HG02981 (cell line): ENCODE data around the gene RPN1.

Experiments used
- ATAC-seq: cut with Tn5 transposase; IDR thresholded peaks from one replicate; pipeline ENCODE4 v1.9.1; 2021; ENCODE audit warnings: mild to moderate bottlenecking, moderate library complexity; ENCODE audit not compliant: unreplicated experiment

Gene RPN1

DNA sequence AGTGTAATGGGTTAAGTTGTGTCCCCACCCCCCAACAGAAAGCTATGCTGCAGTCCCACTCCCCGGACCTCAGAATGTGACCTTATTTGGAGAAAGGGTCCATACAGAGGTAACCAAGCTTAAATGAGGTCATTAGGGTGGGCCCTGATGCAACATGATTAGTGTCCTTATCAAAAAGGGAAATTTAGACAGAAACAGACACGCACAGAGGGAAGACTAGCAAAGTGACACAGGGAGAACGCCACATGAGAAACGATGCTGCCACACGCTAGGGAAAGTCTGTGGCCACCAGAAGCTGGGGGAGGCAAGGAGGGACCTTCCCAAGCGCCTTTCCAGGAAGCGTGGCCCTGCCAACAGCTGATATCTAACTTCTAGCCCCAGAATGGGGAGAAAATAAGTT lies 65.4 kb downstream of the RPN1 start:
- ATAC-seq = no peak

DNA sequence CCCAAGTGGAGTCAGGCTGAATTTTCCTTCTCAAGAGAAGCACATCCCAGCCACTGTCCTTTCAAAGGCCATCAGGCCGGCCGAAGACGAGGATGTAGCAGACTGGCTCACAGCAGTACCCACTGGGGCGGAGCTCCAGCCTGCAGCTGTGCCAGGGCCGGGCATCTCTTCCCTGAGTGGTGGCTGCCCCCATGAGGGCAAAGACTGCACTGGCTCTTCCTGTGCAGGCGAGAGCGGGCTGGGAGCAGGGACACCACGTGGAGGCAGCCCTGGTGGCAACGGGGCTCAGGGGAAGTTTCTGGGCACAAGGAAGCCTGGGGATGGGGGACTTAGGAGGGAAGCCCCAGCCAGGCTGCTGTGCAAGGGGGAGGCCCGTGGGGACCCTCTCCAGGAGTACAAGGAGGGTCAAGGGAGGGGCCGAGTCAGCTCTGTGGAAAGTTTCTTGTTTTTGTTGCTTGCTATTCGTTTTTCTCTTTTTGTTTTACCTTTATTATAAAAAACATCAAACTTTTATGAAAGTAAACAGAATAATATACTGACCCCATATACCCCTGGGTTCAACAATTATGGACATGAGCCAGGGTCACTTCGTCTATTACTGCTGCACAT lies 66.1 kb downstream of the RPN1 start:
- no peak for ATAC-seq

DNA sequence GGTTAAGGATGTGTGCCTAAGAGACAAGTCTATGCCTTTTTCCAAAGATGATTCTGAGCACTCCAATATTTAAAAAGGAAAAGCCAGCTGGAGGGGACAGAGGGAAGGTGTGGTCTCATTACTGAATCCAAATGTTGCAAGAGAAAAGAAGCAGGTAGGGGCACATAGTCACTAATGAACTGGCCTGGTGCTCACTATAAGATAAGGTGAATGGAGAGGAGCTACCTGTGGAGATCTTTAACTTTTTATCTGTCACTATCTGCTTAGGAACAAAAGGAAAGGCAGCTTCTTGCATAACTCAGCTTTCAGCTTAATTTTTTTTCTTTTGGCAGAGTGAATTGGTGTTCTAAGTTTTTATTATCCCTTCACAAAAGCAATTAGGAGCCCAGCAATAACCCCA lies 69.1 kb downstream of the RPN1 start:
- ATAC-seq = no peak

DNA sequence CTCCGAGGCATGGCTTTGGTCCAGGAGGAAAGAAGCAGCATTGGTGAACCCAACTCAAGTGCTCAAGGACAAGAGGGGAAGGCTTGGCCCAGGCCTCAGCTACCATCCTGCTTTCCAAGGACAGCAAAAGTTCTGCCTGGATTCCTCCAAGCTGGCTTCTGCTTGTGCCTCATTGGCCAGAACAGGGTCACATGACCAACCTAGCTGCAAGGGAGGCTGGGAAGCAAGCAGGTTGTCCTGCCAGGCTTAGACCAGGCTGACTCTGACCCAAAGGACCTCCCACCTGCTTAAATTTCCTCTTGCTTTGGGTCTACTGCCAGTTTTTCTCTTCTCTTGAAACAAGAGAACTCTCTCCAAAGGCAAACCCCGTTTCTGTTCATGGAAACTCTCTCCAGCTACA lies 70.7 kb downstream of the RPN1 start:
- ATAC-seq = no peak

DNA sequence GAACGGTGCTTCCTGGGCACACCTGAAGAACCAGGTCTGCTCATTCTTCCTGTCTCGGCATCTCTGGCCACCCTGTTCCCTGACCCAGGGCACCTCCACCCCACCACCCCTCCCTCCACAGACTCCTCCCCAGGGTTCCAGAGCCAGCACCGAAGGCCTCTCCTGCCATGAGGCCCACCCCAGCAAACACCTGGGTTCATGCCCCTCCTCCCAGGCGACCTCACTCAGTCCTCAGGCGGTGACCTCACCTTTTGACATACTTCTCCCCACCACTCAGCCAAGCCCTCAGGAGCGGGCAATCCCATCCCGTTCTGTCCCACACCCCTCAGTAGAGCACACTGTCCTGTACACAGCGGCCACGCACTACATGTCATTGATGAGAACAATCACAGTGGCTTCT lies 72.3 kb downstream of the RPN1 start:
- ATAC-seq = no peak

DNA sequence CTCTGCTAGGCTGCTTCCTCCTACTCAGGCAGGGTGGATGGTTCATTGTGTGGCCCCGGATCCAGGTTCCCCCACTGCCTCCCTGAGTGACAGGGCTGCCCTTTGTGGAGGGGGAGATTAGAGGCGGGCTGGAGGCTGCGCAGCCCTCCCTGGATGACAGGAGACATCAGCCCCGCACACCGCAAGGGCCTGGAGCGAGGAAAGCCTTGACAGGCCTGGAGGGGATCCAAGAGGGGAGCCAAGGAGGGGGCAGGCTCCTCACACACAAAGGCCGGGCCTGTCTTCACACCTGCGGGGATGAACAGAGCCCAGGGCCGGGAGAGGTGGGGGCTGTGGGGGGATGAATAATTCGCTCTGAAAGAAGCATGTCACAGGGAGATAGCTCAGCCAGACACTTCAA lies 72.9 kb downstream of the RPN1 start:
- ATAC-seq = no peak

DNA sequence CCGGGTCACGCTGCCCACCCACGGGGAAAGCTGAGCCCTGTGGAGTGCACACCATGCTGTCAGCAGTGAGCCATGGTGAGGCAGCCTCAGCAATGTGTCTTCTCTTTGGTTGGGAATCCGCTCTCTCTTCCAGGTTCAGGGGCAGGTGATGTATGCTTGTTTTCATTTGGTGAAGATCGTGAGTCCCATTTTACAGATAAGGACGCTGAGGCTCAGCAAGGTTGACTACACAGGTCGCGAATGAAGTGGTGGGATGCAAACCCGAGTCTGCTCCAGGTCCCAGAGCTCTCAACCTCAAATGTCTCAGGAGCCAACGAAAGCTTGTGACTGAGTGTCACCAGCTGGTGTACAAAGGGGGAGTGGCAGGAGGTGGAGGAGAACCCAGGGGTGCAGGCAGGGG lies 74.3 kb downstream of the RPN1 start:
- ATAC-seq = no peak

DNA sequence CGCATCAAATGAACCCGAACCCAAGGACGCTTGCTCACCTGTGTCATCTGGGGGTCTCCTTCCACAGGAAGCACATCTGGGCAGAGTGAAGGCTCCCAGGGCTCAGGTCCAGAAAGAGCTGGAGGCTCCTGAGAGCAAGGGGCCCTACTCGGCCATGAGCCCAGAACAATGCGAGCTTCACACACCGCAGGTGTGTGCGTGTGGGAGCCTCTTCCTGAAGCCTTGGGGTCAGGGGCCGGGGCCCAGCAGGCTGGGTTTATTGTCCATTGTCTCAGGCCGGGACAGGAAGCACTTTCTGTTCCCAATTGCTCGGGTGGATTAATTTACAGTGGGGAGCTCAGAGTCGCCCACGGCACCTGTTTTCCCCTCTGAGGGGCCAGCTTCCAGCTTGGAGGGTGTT lies 74.8 kb downstream of the RPN1 start:
- ATAC-seq = no peak

DNA sequence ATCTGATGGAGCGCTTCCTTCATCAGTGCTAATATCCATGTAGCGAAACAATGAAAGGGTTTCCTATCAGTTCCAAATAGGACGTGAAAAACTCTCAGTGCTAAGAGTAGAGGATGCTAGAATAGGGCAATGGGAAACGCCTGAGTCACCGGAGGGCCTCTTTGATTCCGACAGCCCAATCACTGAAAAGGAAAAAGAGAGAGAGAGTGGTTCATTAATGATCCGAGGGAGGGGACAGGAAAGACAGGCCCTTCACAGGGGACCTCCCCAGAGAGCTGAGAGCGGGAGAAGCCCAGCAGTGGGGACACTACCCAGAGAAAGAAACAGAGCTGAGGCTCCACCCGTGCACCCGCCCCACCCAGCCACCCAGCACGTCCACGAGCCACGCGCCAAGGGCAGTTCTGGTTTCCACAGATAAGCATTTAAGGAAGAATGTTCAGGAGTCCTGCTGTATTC lies 76.9 kb downstream of the RPN1 start:
- ATAC-seq = no peak

DNA sequence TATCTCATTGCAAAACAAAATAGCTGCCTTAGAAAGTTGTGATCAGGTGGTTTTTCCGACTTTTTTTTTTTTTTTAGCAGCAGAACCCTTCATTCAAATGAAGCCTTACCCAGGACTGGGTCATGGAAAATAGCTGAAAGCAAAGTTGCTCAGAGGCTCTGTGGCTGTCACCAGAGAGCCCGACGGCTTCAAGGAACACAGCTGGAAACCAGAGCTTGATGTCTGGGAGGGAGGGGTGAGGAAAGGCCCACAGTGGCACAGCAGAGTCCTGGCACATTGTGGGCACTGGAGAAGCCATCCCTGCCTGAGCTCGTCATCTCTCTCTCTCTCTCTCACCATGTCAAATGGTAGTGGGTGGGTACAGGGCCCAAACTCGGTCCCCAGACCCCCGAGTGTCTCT lies 77.5 kb downstream of the RPN1 start:
- no peak for ATAC-seq

DNA sequence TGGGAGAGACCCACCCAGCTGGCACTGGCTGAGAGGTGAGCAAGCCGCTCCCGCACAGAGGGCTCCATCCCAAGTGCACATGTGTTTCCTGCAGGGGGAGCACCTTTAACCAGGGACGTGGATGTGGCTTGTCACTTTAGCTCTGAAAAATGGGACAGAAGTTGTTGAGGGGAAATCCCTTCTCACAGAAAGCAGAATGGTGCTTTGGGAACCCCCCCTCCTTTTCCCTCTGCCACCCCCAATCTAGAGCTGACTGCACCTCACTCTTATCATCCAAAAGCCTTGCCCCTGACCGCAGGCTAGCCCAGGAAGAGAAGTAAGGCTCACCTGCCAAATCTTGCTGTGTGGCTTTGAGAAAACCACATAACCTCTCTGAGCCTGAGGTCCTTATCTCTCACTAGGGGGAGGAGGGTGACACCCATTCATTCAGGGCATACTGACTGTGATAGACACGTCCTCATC lies 77.9 kb downstream of the RPN1 start:
- no peak for ATAC-seq

DNA sequence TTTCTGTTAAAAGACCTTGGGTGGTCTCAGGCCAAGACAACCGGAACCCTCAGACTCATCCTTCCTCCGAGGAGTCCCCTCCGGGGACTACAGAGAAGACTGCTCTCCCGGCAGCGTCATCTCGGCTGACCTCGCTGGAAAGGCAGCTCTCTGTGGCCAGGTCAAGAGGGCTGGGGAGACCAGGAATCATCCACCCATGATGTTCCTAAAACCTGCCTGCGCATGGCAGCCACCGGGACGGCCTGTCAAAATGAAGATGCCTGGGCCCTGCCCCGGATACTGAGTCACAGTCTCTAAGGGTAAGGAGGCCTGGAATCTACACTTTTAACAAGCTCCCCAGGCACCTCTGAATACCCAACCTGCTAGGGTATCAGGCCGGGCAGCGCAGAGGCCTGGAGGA lies 78.6 kb downstream of the RPN1 start:
- ATAC-seq = no peak
